ENCODE results near the gene KREMEN1. TPM values are rescaled to one million over a fixed set of nuclear protein-coding genes. Genes with fewer than 3 reads are reported as not detected.
A peak's percentile ranks its signal among the peaks of the same experiment; 100 is the strongest.

KREMEN1 gene
- total and polyA plus RNA-seq, 10 of the 15 experiments (the other 5 are each of a cell fraction or from before 2014, with no cell fraction given): 0.10 to 2.5 (median 0.20) TPM; not detected in 1

- TF ChIP-seq ZNF687 (IDR thresholded peaks at IDR 0.05) (no peak; the same call in 1 of the 2 replicates), SUPT20H (IDR thresholded peaks at IDR 0.05; ENCODE audit: borderline replicate concordance, control insufficient read depth, low read depth, low read length) (no peak), MLLT1 (IDR thresholded peaks at IDR 0.05) (peak; percentile 72), CTCF (IDR thresholded peaks at IDR 0.05 in 2 of 3, conservative IDR thresholded peaks at IDR 0.05 in 1 of 3; ENCODE audit: control insufficient read depth in 2 of 3, extremely low read depth in 1 of 3, insufficient read depth in 1 of 3, low read depth in 3 of 3, low read length in 3 of 3) (peak; percentile 86 to 97 (median 89)), ZNF384 (IDR thresholded peaks at IDR 0.05; ENCODE audit: borderline replicate concordance, low read depth, low read length) (no peak), DPF2 (IDR thresholded peaks at IDR 0.05) (0 out of 2 replicates have a peak, but pooled peaks have one; percentile 18), EP300 (IDR thresholded peaks at IDR 0.05; ENCODE audit: borderline replicate concordance in 1 of 2, control insufficient read depth in 1 of 2, low read depth in 2 of 2, low read length in 2 of 2) (0 out of 4 replicates have a peak, but pooled peaks of 1 of the 2 experiments have one; percentile 14), MYB (IDR thresholded peaks at IDR 0.05; ENCODE audit: borderline replicate concordance, low read depth, low read length) (0 out of 2 replicates have a peak, but pooled peaks have one; percentile 52), IKZF2 (IDR thresholded peaks at IDR 0.05) (peak; percentile 27 to 37; a peak in 1 of 4 replicates), YY1 (IDR thresholded peaks at IDR 0.05; ENCODE audit: low read depth, low read length) (peak; percentile 82), RFX5 (IDR thresholded peaks at IDR 0.05; ENCODE audit: low read depth, low read length) (no peak), CBFB (IDR thresholded peaks at IDR 0.05; ENCODE audit: low read depth) (peak; percentile 76; the same call in 1 of the 2 replicates), TCF3 (IDR thresholded peaks at IDR 0.05; ENCODE audit: borderline replicate concordance, insufficient read depth, low read depth, low read length) (no peak), SMARCA5 (IDR thresholded peaks at IDR 0.05) (peak; percentile 82), PAX5 (IDR thresholded peaks at IDR 0.05; ENCODE audit: borderline replicate concordance, low read depth, low read length) (0 out of 2 replicates have a peak, but pooled peaks have one; percentile 23), RUNX3 (IDR thresholded peaks at IDR 0.05; ENCODE audit: low read length) (peak; percentile 95), LARP7 (IDR thresholded peaks at IDR 0.05) (peak; percentile 48; the same call in 1 of the 2 replicates), SMC3 (IDR thresholded peaks at IDR 0.05; ENCODE audit: borderline replicate concordance, low read length) (peak; percentile 85), ETV6 (conservative IDR thresholded peaks at IDR 0.05 in 1 of 2, IDR thresholded peaks at IDR 0.05 in 1 of 2; ENCODE audit: borderline replicate concordance in 1 of 2, low read depth in 1 of 2) (no peak), KLF5 (IDR thresholded peaks at IDR 0.05; ENCODE audit: partially characterized antibody) (peak; percentile 49)
Observed at GRCh38 chr22:29154364-29155048, 81.7 kb downstream of the KREMEN1 start (continued).
